ENCODE results near the gene RNF150.
"Not testable (repeated sequence)": the region's sequence is repeated elsewhere in the genome, so short reads cannot be mapped to it uniquely, and the experiment has no call there.

RNF150 gene

GRCh38 chr4:140810591-140811169, 322.6 kb downstream of the RNF150 start:
- not testable (repeated sequence) for DNase-seq

Measured in CD4-positive, alpha-beta T cell treated with Interleukin-4 for 1 hour (primary cell).